LNCaP clone FGC (cell line): ENCODE results near the gene ZBTB40.

ENCODE experiments used
- DNase-seq: peaks from one replicate; pipeline ENCODE4 v3.0.0-alpha.2; 2011; ENCODE audit warnings: low read depth
- H3K4me3 ChIP-seq: 2 replicates; pipeline ENCODE4 v1.5.1; 2011; ENCODE audit warnings: mild to moderate bottlenecking, low read depth, low read length, control low read depth
- TF ChIP-seq, protein P1 (sequence below): IDR thresholded peaks from 2 replicates; pipeline ENCODE4 v1.5.1; 2012; ENCODE audit warnings: mild to moderate bottlenecking; ENCODE audit not compliant: control insufficient read depth, insufficient read depth; ENCODE audit errors: extremely low read depth

ZBTB40 gene

DNA sequence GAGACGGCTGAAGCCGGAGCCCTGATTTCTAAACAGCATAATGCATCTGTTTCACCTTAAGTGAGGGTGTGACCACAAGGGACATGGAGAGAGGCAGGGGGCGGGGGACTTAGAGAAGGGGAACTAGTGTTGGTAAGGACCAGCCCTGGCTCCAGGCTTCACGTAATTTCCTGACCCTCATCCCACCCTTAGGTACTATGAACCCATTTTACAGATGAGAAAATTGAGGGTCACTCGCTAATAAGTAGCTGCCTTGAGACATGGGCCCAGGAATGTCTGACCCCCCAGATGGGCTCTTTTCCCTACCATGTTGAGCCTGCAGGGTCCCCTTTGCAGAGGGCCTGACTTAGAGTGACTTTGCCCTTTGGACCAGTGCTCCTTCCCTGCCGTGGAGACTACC lies 116.3 kb downstream of the ZBTB40 start:
- no peak overlapping the region for H3K4me3 ChIP-seq
- DNase-seq: no peak
- TF ChIP-seq, protein P1, sequence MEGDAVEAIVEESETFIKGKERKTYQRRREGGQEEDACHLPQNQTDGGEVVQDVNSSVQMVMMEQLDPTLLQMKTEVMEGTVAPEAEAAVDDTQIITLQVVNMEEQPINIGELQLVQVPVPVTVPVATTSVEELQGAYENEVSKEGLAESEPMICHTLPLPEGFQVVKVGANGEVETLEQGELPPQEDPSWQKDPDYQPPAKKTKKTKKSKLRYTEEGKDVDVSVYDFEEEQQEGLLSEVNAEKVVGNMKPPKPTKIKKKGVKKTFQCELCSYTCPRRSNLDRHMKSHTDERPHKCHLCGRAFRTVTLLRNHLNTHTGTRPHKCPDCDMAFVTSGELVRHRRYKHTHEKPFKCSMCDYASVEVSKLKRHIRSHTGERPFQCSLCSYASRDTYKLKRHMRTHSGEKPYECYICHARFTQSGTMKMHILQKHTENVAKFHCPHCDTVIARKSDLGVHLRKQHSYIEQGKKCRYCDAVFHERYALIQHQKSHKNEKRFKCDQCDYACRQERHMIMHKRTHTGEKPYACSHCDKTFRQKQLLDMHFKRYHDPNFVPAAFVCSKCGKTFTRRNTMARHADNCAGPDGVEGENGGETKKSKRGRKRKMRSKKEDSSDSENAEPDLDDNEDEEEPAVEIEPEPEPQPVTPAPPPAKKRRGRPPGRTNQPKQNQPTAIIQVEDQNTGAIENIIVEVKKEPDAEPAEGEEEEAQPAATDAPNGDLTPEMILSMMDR: no peak

DNA sequence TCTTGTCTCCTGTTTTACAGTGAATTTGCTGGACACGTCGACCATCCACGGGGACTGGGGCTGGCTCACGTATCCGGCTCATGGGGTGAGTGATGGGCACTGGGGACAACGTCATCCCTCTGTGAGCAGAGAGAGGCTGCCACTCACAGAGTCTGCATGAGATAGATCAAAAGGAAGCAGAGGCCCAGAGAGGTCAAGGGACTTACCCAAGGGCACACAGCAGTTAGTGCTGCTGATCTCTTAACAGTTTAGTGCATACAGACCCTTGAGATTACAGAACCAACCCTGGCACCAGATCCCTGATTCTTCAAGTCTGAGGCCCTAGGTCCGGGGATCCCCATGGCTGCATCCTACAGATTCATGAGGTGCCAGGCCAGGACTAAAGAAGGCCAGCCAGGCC lies 117.6 kb downstream of the ZBTB40 start:
- no peak overlapping the region for H3K4me3 ChIP-seq
- TF ChIP-seq, protein P1: no peak
- DNase-seq: no peak

DNA sequence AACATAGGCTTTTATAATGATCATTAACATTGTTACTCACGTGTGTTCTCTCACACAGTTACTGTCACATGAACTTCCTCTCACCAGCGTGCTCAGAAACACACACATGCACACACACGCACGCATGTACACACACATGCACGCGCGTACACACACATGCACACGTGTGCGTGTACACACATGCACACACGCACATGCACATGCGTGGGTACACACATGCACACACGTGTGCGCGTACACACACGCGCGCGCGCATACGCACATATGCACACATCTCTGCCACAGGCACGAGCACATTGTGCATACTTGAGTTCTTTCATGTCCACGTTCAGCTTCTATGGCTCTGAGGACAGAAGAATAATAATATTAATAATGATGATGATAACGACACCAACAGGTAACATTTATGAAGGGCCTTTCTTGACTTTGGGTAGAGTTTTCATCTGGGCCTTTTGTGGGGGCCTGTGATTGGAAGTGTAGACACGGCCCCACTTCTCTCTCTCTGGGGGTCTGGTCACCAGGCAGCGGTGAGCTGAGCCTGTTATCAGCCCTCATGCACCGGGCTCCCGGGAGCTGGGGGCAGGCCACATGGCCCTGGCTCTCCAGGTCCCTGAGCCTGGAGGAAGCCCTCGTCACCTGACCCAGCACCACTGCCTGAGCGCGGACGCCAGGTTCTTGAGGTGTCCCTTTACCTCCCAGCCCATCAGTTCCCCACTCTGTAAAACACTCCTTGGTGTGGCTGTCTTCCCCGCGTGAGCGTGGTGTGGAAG lies 118.7 kb downstream of the ZBTB40 start:
- TF ChIP-seq, protein P1: no peak
- no peak overlapping the region for H3K4me3 ChIP-seq
- DNase-seq: no peak

DNA sequence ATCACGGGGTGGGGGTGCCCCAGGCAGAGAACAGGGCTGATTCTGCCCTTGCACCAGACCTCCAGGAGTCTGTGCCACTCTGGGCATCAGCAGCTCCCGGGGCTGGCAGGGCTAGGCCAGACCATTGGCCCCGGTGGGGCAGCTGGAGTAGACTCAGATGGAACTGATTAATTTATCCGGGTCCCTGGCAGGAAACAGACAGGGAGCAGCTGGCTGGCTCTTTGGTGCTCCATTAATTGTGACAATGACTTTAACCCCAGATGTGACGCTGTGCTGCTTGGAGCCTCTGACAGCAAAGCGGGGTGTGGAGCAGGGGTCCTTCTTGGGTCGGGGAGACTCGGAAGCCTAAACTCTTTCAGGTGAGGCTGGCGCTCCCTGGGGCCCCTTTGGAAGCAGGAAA lies 121.2 kb downstream of the ZBTB40 start:
- H3K4me3 ChIP-seq: no peak overlapping the region

DNA sequence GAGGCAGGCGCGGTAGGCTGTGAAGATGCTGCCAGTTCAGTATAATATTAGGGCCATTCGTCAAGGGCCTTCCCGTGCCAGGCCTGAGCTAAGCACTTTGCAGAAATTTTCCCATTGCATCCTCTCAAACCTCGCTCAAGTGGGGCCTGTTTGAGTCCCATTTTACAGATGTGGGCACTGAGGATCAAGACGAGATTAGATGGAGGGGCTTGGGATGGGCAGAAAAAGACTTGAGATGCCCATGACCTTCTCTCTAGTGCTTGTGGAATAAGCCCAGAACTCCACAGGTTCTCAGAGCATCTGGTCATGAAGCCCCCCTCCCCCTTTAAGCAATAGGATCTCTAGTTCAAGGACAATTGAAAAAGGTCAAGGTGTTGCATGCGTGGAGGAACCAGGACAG lies 121.6 kb downstream of the ZBTB40 start:
- H3K4me3 ChIP-seq: no peak overlapping the region
- TF ChIP-seq, protein P1: no peak
- DNase-seq: no peak

More for the DNA sequence above, 121.2 kb downstream of the ZBTB40 start:
- DNase-seq: no peak
- TF ChIP-seq, protein P1: no peak

DNA sequence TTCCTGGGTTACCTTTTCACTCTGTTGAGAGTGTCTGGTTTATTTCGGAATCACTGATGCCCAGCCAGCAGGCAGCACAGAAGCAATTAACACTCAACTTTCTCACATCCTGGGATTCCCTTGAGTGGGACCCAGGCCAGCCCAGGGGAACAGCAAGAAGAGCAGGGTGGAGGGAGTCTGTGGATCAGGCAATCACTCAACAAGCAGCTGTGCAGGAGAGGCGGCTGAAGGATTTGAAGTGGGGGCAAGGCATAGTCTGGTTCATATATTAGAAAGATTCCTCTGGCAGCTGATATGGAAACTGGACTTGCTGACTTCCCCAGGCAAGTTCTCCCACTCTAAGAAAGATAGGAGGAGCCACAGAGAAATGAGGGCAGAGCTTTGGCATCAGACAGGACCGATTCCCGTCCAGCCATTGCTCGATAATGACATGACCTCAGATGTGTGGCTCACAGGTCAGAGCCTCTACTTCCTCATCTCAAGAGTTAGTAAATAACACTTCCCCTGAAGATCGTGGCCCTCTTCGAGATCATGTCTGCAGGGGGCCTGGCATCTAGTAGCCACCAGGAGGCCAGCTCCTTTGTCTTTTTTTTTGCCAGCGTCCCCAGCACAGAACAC lies 124.0 kb downstream of the ZBTB40 start:
- H3K4me3 ChIP-seq: no peak overlapping the region
- TF ChIP-seq, protein P1: no peak
- DNase-seq: no peak
